ENCODE measurements around the gene IL37.

The IL37 gene

GRCh38 chr2:112942654-112943002 is 31.7 kb downstream of the IL37 start:
- no peak for ATAC-seq
- TF ChIP-seq, protein P1, sequence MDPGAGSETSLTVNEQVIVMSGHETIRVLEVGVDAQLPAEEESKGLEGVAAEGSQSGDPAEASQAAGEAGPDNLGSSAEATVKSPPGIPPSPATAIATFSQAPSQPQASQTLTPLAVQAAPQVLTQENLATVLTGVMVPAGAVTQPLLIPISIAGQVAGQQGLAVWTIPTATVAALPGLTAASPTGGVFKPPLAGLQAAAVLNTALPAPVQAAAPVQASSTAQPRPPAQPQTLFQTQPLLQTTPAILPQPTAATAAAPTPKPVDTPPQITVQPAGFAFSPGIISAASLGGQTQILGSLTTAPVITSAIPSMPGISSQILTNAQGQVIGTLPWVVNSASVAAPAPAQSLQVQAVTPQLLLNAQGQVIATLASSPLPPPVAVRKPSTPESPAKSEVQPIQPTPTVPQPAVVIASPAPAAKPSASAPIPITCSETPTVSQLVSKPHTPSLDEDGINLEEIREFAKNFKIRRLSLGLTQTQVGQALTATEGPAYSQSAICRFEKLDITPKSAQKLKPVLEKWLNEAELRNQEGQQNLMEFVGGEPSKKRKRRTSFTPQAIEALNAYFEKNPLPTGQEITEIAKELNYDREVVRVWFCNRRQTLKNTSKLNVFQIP (CRISPR knock-in tag; IDR thresholded peaks at IDR 0.05; ENCODE audit: borderline replicate concordance, low read depth), result no peak
- TF ChIP-seq GLIS3 (CRISPR knock-in tag; IDR thresholded peaks at IDR 0.05), result no peak

GRCh38 chr2:112944971-112945370 is 34.0 kb downstream of the IL37 start:
- no peak for ATAC-seq
- no peak for TF ChIP-seq ISL1 (CRISPR knock-in tag; IDR thresholded peaks at IDR 0.05)
- no peak for TF ChIP-seq ZNF8 (CRISPR knock-in tag; IDR thresholded peaks at IDR 0.05)
- TF ChIP-seq TOX (CRISPR knock-in tag; IDR thresholded peaks at IDR 0.05; ENCODE audit: borderline replicate concordance), result no peak
- TF ChIP-seq CSDC2 (CRISPR knock-in tag; IDR thresholded peaks at IDR 0.05), result no peak
- TF ChIP-seq ZNF70 (CRISPR knock-in tag; IDR thresholded peaks at IDR 0.05), result no peak
- TF ChIP-seq CSRNP3 (CRISPR knock-in tag; IDR thresholded peaks at IDR 0.05), result no peak
- no peak for TF ChIP-seq PPARA (CRISPR knock-in tag; IDR thresholded peaks at IDR 0.05; ENCODE audit: borderline replicate concordance)
- TF ChIP-seq, protein P2, sequence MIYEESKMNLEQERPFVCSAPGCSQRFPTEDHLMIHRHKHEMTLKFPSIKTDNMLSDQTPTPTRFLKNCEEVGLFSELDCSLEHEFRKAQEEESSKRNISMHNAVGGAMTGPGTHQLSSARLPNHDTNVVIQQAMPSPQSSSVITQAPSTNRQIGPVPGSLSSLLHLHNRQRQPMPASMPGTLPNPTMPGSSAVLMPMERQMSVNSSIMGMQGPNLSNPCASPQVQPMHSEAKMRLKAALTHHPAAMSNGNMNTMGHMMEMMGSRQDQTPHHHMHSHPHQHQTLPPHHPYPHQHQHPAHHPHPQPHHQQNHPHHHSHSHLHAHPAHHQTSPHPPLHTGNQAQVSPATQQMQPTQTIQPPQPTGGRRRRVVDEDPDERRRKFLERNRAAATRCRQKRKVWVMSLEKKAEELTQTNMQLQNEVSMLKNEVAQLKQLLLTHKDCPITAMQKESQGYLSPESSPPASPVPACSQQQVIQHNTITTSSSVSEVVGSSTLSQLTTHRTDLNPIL (CRISPR knock-in tag; IDR thresholded peaks at IDR 0.05; ENCODE audit: low read depth), result no peak
- TF ChIP-seq ZFP30 (CRISPR knock-in tag; IDR thresholded peaks at IDR 0.05), result no peak
- no peak for TF ChIP-seq ESRRG (CRISPR knock-in tag; IDR thresholded peaks at IDR 0.05)
- TF ChIP-seq BACH2 (CRISPR knock-in tag; IDR thresholded peaks at IDR 0.05; ENCODE audit: borderline replicate concordance), result no peak
- TF ChIP-seq TCF4 (CRISPR knock-in tag; IDR thresholded peaks at IDR 0.05; ENCODE audit: borderline replicate concordance), result no peak
- no peak for TF ChIP-seq SNAI2 (CRISPR knock-in tag; IDR thresholded peaks at IDR 0.05)
- no peak for TF ChIP-seq RARB (CRISPR knock-in tag; IDR thresholded peaks at IDR 0.05)
- no peak for TF ChIP-seq PATZ1 (CRISPR knock-in tag; IDR thresholded peaks at IDR 0.05; ENCODE audit: borderline replicate concordance)
- TF ChIP-seq, protein P1 (CRISPR knock-in tag; IDR thresholded peaks at IDR 0.05; ENCODE audit: borderline replicate concordance, low read depth), result no peak
- TF ChIP-seq ZNF565 (CRISPR knock-in tag; conservative IDR thresholded peaks at IDR 0.05; ENCODE audit: low read depth), result no peak

GRCh38 chr2:112946086-112946485 is 35.1 kb downstream of the IL37 start:
- TF ChIP-seq, protein P1 (CRISPR knock-in tag; IDR thresholded peaks at IDR 0.05; ENCODE audit: borderline replicate concordance, low read depth), result no peak
- TF ChIP-seq SNAI2 (CRISPR knock-in tag; IDR thresholded peaks at IDR 0.05), result no peak
- TF ChIP-seq CSDC2 (CRISPR knock-in tag; IDR thresholded peaks at IDR 0.05), result no peak
- no peak for TF ChIP-seq ZFP30 (CRISPR knock-in tag; IDR thresholded peaks at IDR 0.05)
- no peak for TF ChIP-seq PATZ1 (CRISPR knock-in tag; IDR thresholded peaks at IDR 0.05; ENCODE audit: borderline replicate concordance)
- no peak for ATAC-seq

Measured in SK-N-SH treated with all-trans-retinoic acid at 6 μM for 48 hours (cell line).